ENCODE measurements around the gene ACSL3.

Gene ACSL3

GRCh38 chr2:222879604-222879933 is 18.7 kb downstream of the ACSL3 start:
- TF ChIP-seq EZH2phosphoT487 (IDR thresholded peaks at IDR 0.05; ENCODE audit: borderline replicate concordance, low read length) (no peak), CTCF (IDR thresholded peaks at IDR 0.05; ENCODE audit: low read depth, low read length, poor library complexity, severe bottlenecking) (no peak)
- Histone ChIP-seq H3K4me3 (ENCODE audit: low read length) (no peak overlapping the region), H3K79me2 (ENCODE audit: control insufficient read depth, low read length) (peaks cover 99% of the 10 kb centered on the region), H3K4me1 (ENCODE audit: control insufficient read depth, low read length) (0 out of 2 replicates have a peak, but pooled peaks cover 3% of the 10 kb centered on the region), H3F3A (ENCODE audit: control insufficient read depth, insufficient read depth) (no peaks in the 10 kb centered on the region), H3K9me2 (replicated peaks; ENCODE audit: control insufficient read depth, low read length) (no peaks in the 10 kb centered on the region), H3K9me3 (ENCODE audit: control insufficient read depth, insufficient read depth, low read length) (no peaks in the 10 kb centered on the region), H3K27me3 (ENCODE audit: control insufficient read depth, low read length) (no peaks in the 10 kb centered on the region), H3K27ac (ENCODE audit: low read depth, low read length) (no peak overlapping the region), H3K36me3 (ENCODE audit: control insufficient read depth, low read length) (no peaks in the 10 kb centered on the region), H4K20me1 (ENCODE audit: control insufficient read depth, insufficient read depth, low read depth, low read length) (peaks cover 22% of the 10 kb centered on the region), H3K4me2 (ENCODE audit: low read length) (no peak overlapping the region)

DNA sequence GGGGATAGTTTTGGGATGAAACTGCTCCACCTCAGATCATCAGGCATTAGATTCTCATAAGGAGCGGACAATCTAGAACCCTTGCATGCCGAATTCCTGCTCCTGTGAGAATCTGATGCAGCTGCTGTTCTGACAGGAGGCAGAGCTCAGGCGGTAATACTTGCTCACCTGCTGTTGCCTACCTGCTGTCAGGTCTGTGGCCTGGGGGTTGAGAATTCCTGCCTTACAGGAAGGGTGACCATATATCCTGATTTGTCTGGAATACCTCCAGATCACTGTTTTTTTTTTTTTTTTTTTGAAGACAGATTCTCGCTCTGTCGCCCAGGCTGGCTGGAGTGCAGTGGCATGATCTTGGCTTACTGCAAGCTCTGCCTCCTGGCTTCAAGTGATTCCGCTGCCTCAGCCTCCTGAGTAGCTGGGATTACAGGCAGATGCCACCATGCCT is 21.7 kb downstream of the ACSL3 start:
- Histone ChIP-seq H3K79me2 (ENCODE audit: control insufficient read depth, low read length) (peaks cover 98% of the 10 kb centered on the region), H3F3A (ENCODE audit: control insufficient read depth, insufficient read depth) (no peaks in the 10 kb centered on the region), H3K27ac (ENCODE audit: low read depth, low read length) (no peak overlapping the region), H3K4me1 (ENCODE audit: control insufficient read depth, low read length) (no peaks in the 10 kb centered on the region), H3K4me3 (ENCODE audit: low read length) (no peak overlapping the region), H3K4me2 (ENCODE audit: low read length) (no peak overlapping the region), H3K27me3 (ENCODE audit: control insufficient read depth, low read length) (no peaks in the 10 kb centered on the region), H3K9me3 (ENCODE audit: control insufficient read depth, insufficient read depth, low read length) (no peaks in the 10 kb centered on the region), H4K20me1 (ENCODE audit: control insufficient read depth, insufficient read depth, low read depth, low read length) (peaks cover 19% of the 10 kb centered on the region), H3K9me2 (replicated peaks; ENCODE audit: control insufficient read depth, low read length) (no peaks in the 10 kb centered on the region), H3K36me3 (ENCODE audit: control insufficient read depth, low read length) (peaks cover 4% of the 10 kb centered on the region; the same call in 1 of the 2 replicates)
- TF ChIP-seq CTCF (IDR thresholded peaks at IDR 0.05; ENCODE audit: low read depth, low read length, poor library complexity, severe bottlenecking), result no peak
- TF ChIP-seq EZH2phosphoT487 (IDR thresholded peaks at IDR 0.05; ENCODE audit: borderline replicate concordance, low read length), result no peak

GRCh38 chr2:222883420-222883819 is 22.6 kb downstream of the ACSL3 start:
- no peak for TF ChIP-seq EZH2phosphoT487 (IDR thresholded peaks at IDR 0.05; ENCODE audit: borderline replicate concordance, low read length)
- no peak for TF ChIP-seq CTCF (IDR thresholded peaks at IDR 0.05; ENCODE audit: low read depth, low read length, poor library complexity, severe bottlenecking)
- H3K9me3 ChIP-seq (ENCODE audit: control insufficient read depth, insufficient read depth, low read length), result no peaks in the 10 kb centered on the region
- H3K27me3 ChIP-seq (ENCODE audit: control insufficient read depth, low read length), result no peaks in the 10 kb centered on the region
- no peak overlapping the region for H3K4me3 ChIP-seq (ENCODE audit: low read length)
- peaks cover 94% of the 10 kb centered on the region for H3K79me2 ChIP-seq (ENCODE audit: control insufficient read depth, low read length)
- no peak overlapping the region for H3K27ac ChIP-seq (ENCODE audit: low read depth, low read length)
- no peaks in the 10 kb centered on the region for H3K4me1 ChIP-seq (ENCODE audit: control insufficient read depth, low read length)
- H3K36me3 ChIP-seq (ENCODE audit: control insufficient read depth, low read length), result peaks cover 7% of the 10 kb centered on the region
- no peaks in the 10 kb centered on the region for H3F3A ChIP-seq (ENCODE audit: control insufficient read depth, insufficient read depth)
- no peaks in the 10 kb centered on the region for H3K9me2 ChIP-seq (replicated peaks; ENCODE audit: control insufficient read depth, low read length)
- peaks cover 19% of the 10 kb centered on the region for H4K20me1 ChIP-seq (ENCODE audit: control insufficient read depth, insufficient read depth, low read depth, low read length)
- H3K4me2 ChIP-seq (ENCODE audit: low read length), result no peak overlapping the region

Data from DOHH2 (cell line).